HCT116 (cell line): ENCODE measurements around the gene RGS6. TPM values are rescaled to one million over a fixed set of nuclear protein-coding genes. Genes with fewer than 3 reads are reported as not detected.

Experiments used
- ATAC-seq: fragments of 200-7000 bp; cut with Tn5 transposase; 2 replicates; pipeline ENCODE4 v1.9.1; 2020; ENCODE audit warnings: mild to moderate bottlenecking, moderate library complexity
- BruUV-seq: library from RNA; stranded (reverse); fragments of 400-500 nt; replicated peaks from 2 replicates; lab custom pipeline; 2021; lab: Mats Ljungman, UMichigan
- CTCF ChIA-PET: fragments of 300-600 bp; sonication (Branson Sonifier 250); formaldehyde crosslinking; loops from one replicate; lab custom pipeline; 2021; ENCODE audit warnings: antibody characterized with exemption; lab: Charles Lee
- POLR2A ChIA-PET: fragments of 300-600, 350-600 bp; sonication (Branson Sonifier 250); formaldehyde crosslinking; loops from one replicate; lab custom pipeline; 2021; ENCODE audit warnings: antibody characterized with exemption; lab: Charles Lee
- RAD21 ChIA-PET, 2 experiments: fragments of 300-600 bp; sonication (Branson Sonifier 250); formaldehyde crosslinking; loops; one replicate each; lab custom pipeline; 2023; ENCODE audit warnings: low total read pairs in 2 of 2; ENCODE audit not compliant: uncharacterized antibody in 2 of 2, unreplicated experiment in 2 of 2, low non-redundant PET in 1 of 2; lab: Charles Lee
- DNase-seq: peaks from one replicate; pipeline ENCODE4 v3.0.0-alpha.2; 2010; ENCODE audit warnings: low read depth, low spot score
- H2AFZ ChIP-seq: fragments of 200-600 bp; shearing (Covaris generic), sonication (generic); 2 replicates; pipeline ENCODE4 v1.6.1; 2017; ENCODE audit warnings: low read depth, mixed run types, mixed read lengths, antibody characterized with exemption, low read length; ENCODE audit not compliant: poor library complexity, severe bottlenecking
- H3K27ac ChIP-seq: 2 replicates; pipeline ENCODE4 v1.5.1; 2012; ENCODE audit warnings: low read depth, low read length
- H3K27me3 ChIP-seq: fragments of 200-600 bp; sonication (generic); 2 replicates; pipeline ENCODE4 v1.6.1; 2016; ENCODE audit warnings: mixed run types, low read length, mixed read lengths; ENCODE audit not compliant: insufficient read depth
- H3K36me3 ChIP-seq, 2 experiments: fragments of 200-500 bp in 1 of 2; fragments of 200-600 bp in 1 of 2; sonication (Bioruptor generic) in 1 of 2; sonication (generic) in 1 of 2; 2 replicates each; pipeline versions ENCODE4 v1.5.1 to v1.6.1; 2014 to 2016; ENCODE audit warnings: low read length in 2 of 2, inconsistent platforms in 1 of 2, mixed read lengths in 1 of 2, mixed run types in 1 of 2; ENCODE audit not compliant: insufficient read depth in 2 of 2, control insufficient read depth in 1 of 2
- H3K4me1 ChIP-seq, 2 experiments: fragments of 200-600 bp in 1 of 2; sonication (generic) in 1 of 2; 2 replicates each; pipeline versions ENCODE4 v1.5.1 to v1.6.1; 2012 to 2017; ENCODE audit warnings: low read length in 2 of 2, inconsistent platforms in 1 of 2, mild to moderate bottlenecking in 1 of 2, mixed read lengths in 1 of 2, mixed run types in 1 of 2, moderate library complexity in 1 of 2; ENCODE audit not compliant: insufficient read depth in 2 of 2, control insufficient read depth in 1 of 2
- H3K4me2 ChIP-seq: fragments of 200-600 bp; sonication (generic); 2 replicates; pipeline ENCODE4 v1.6.1; 2017; ENCODE audit warnings: mixed run types, low read length, mixed read lengths
- H3K4me3 ChIP-seq, 2 experiments: fragments of 200-600 bp in 1 of 2; sonication (generic) in 1 of 2; replicated peaks in 1 of 2; 2 replicates each; pipeline ENCODE4 v1.5.1; 2011 to 2016; ENCODE audit warnings: low read length in 2 of 2, control low read depth in 1 of 2, low read depth in 1 of 2, mild to moderate bottlenecking in 1 of 2, mixed read lengths in 1 of 2, mixed run types in 1 of 2
- H3K79me2 ChIP-seq: fragments of 200-600 bp; sonication (generic); 2 replicates; pipeline ENCODE4 v1.6.1; 2017; ENCODE audit warnings: mild to moderate bottlenecking, mixed run types, low read length, moderate library complexity, mixed read lengths; ENCODE audit not compliant: insufficient read depth
- H3K9ac ChIP-seq: fragments of 200-600 bp; sonication (generic); 2 replicates; pipeline ENCODE4 v1.6.1; 2016; ENCODE audit warnings: low read length, mixed read lengths
- H3K9me2 ChIP-seq: fragments of 200-600 bp; sonication (generic), shearing (Covaris generic); 2 replicates; pipeline ENCODE4 v1.6.1; 2017; ENCODE audit warnings: mixed run types, mild to moderate bottlenecking, moderate library complexity; ENCODE audit not compliant: insufficient read depth
- H3K9me3 ChIP-seq, 2 experiments: fragments of 200-500 bp in 1 of 2; fragments of 200-600 bp in 1 of 2; sonication (Bioruptor generic) in 1 of 2; sonication (generic) in 1 of 2; 2 replicates each; pipeline ENCODE4 v1.6.1; 2014 to 2017; ENCODE audit warnings: low read length in 2 of 2, mixed read lengths in 2 of 2, inconsistent platforms in 1 of 2, low read depth in 1 of 2, mild to moderate bottlenecking in 1 of 2, mixed run types in 1 of 2, moderate library complexity in 1 of 2; ENCODE audit not compliant: control insufficient read depth in 1 of 2, insufficient read depth in 1 of 2
- H4K20me1 ChIP-seq: fragments of 200-600 bp; sonication (generic), shearing (Covaris generic); 2 replicates; pipeline ENCODE4 v1.6.1; 2017; ENCODE audit warnings: mixed run types, mild to moderate bottlenecking, moderate library complexity; ENCODE audit not compliant: insufficient read depth
- ATF3 ChIP-seq: IDR thresholded peaks from 2 replicates; pipeline ENCODE4 v1.6.1; 2012
- CTCF ChIP-seq, 3 experiments: fragments of 200-600 bp in 1 of 3; sonication (generic) in 1 of 3; IDR thresholded peaks in 2 of 3; conservative IDR thresholded peaks in 1 of 3; 2 replicates each; pipeline ENCODE4 v1.5.1; 2012 to 2017; ENCODE audit warnings: low read depth in 2 of 3, low read length in 2 of 3, antibody characterized with exemption in 1 of 3, borderline replicate concordance in 1 of 3, control low read depth in 1 of 3, mild to moderate bottlenecking in 1 of 3, mixed read lengths in 1 of 3, mixed run types in 1 of 3, moderate library complexity in 1 of 3; ENCODE audit not compliant: insufficient read depth in 1 of 3
- ELF1 ChIP-seq: IDR thresholded peaks from 2 replicates; pipeline ENCODE4 v1.6.1; 2012; ENCODE audit warnings: low read depth, borderline replicate concordance
- EZH2 ChIP-seq: fragments of 200-600 bp; sonication (generic); IDR thresholded peaks from 2 replicates; pipeline ENCODE4 v1.6.1; 2017; ENCODE audit warnings: antibody characterized with exemption, mixed run types
- FOSL1 ChIP-seq: IDR thresholded peaks from 2 replicates; pipeline ENCODE4 v1.6.1; 2012; ENCODE audit warnings: low read depth
- JUND ChIP-seq: IDR thresholded peaks from 2 replicates; pipeline ENCODE4 v1.6.1; 2012
- MAX ChIP-seq: IDR thresholded peaks from 2 replicates; pipeline ENCODE4 v1.6.1; 2012
- SIN3A ChIP-seq: IDR thresholded peaks from 2 replicates; pipeline ENCODE4 v1.6.1; 2012; ENCODE audit warnings: low read depth
- TCF7L2 ChIP-seq: IDR thresholded peaks from 2 replicates; pipeline ENCODE4 v1.7.0; 2011; ENCODE audit warnings: borderline replicate concordance, inconsistent platforms; ENCODE audit not compliant: insufficient read depth, insufficient read length; ENCODE audit errors: extremely low read depth
- YY1 ChIP-seq: IDR thresholded peaks from 2 replicates; pipeline ENCODE4 v1.6.1; 2011; ENCODE audit warnings: low read length, low read depth, moderate library complexity, mild to moderate bottlenecking; ENCODE audit not compliant: insufficient replicate concordance; ENCODE audit errors: extremely low read depth
- ZNF274 ChIP-seq: fragments of 200-500 bp; sonication (Bioruptor generic); IDR thresholded peaks from 2 replicates; pipeline ENCODE4 v1.6.1; 2014; ENCODE audit warnings: mild to moderate bottlenecking, low read depth, low read length, inconsistent platforms
- intact Hi-C: fragments of 100-400 bp; cut with micrococcal nuclease; formaldehyde crosslinking; loops from 2 replicates; pipeline ENCODE4 v1.10.0; 2022
- total RNA-seq: library from RNA; stranded (reverse); gene quantifications from one replicate; pipeline ENCODE4 v1.2.1, GENCODE V29; 2021; ENCODE audit not compliant: unreplicated experiment
- TF ChIP-seq, protein P1 (sequence below): IDR thresholded peaks from 2 replicates; pipeline ENCODE4 v1.6.1; 2011; ENCODE audit warnings: mild to moderate bottlenecking, low read length, moderate library complexity; ENCODE audit not compliant: insufficient replicate concordance; ENCODE audit errors: extremely low read depth

RGS6 gene
- total RNA-seq, 1 experiment from 2014 or later: 4.7 TPM

- no peak overlapping the region for H2AFZ ChIP-seq
- H3K4me1 ChIP-seq: peaks cover 0 to 7% of the 10 kb centered on the region in 2 experiments; a peak in 2 of 4 replicates
- ChIA-PET RAD21 (no interaction called here), POLR2A (no interaction called here), CTCF (no interaction called here)
- BruUV-seq: no TSS peak
- DNase-seq (peak; percentile 3), ATAC-seq (peak; percentile 50)
- H3K27ac ChIP-seq: no peak overlapping the region
- no peak overlapping the region for H3K9ac ChIP-seq
- H3K27me3 ChIP-seq: no peaks in the 10 kb centered on the region
- no peak overlapping the region for H3K4me3 ChIP-seq
- no peaks in the 10 kb centered on the region for H3K9me3 ChIP-seq
- no peak for TF ChIP-seq ATF3
- TF ChIP-seq, protein P1, sequence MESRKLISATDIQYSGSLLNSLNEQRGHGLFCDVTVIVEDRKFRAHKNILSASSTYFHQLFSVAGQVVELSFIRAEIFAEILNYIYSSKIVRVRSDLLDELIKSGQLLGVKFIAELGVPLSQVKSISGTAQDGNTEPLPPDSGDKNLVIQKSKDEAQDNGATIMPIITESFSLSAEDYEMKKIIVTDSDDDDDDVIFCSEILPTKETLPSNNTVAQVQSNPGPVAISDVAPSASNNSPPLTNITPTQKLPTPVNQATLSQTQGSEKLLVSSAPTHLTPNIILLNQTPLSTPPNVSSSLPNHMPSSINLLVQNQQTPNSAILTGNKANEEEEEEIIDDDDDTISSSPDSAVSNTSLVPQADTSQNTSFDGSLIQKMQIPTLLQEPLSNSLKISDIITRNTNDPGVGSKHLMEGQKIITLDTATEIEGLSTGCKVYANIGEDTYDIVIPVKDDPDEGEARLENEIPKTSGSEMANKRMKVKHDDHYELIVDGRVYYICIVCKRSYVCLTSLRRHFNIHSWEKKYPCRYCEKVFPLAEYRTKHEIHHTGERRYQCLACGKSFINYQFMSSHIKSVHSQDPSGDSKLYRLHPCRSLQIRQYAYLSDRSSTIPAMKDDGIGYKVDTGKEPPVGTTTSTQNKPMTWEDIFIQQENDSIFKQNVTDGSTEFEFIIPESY: no peak
- no peak for TF ChIP-seq ELF1
- intact Hi-C loops: no loop called here
- no peaks in the 10 kb centered on the region for H4K20me1 ChIP-seq
- H3K36me3 ChIP-seq: no peaks in the 10 kb centered on the region
- H3K9me2 ChIP-seq: no peaks in the 10 kb centered on the region
- no peaks in the 10 kb centered on the region for H3K79me2 ChIP-seq
- H3K4me2 ChIP-seq: no peak overlapping the region
Measured at GRCh38 chr14:72049462-72049861, 117.2 kb downstream of the RGS6 start.

- ChIA-PET CTCF (no interaction called here), RAD21 (no interaction called here), POLR2A (no interaction called here)
- H3K9ac ChIP-seq: no peak overlapping the region
- no peak overlapping the region for H2AFZ ChIP-seq
- H3K27ac ChIP-seq: no peak overlapping the region
- H3K9me3 ChIP-seq: no peaks in the 10 kb centered on the region
- peaks cover 0 to 7% of the 10 kb centered on the region in 2 experiments; a peak in 2 of 4 replicates for H3K4me1 ChIP-seq
- no peaks in the 10 kb centered on the region for H3K27me3 ChIP-seq
- H3K9me2 ChIP-seq: no peaks in the 10 kb centered on the region
- no peaks in the 10 kb centered on the region for H4K20me1 ChIP-seq
- ATAC-seq: no peak
- no TSS peak for BruUV-seq
- no peaks in the 10 kb centered on the region for H3K36me3 ChIP-seq
- H3K79me2 ChIP-seq: no peaks in the 10 kb centered on the region
- H3K4me3 ChIP-seq: no peak overlapping the region
- DNase-seq: no peak
- H3K4me2 ChIP-seq: no peak overlapping the region
- intact Hi-C loops: no loop called here
- no peak for TF ChIP-seq CTCF (IDR thresholded peaks at IDR 0.05 in 2 of 3, conservative IDR thresholded peaks at IDR 0.05 in 1 of 3; ENCODE audit: borderline replicate concordance in 1 of 3, insufficient read depth in 1 of 3, low read depth in 2 of 3, low read length in 2 of 3)
- TF ChIP-seq FOSL1: no peak
- TF ChIP-seq YY1: no peak
- no peak for TF ChIP-seq TCF7L2
- TF ChIP-seq EZH2: no peak
- TF ChIP-seq ZNF274: no peak
- no peak for TF ChIP-seq SIN3A
- TF ChIP-seq JUND: no peak
- TF ChIP-seq ATF3: no peak
- no peak for TF ChIP-seq MAX
- TF ChIP-seq, protein P1: no peak
Measured at GRCh38 chr14:72052356-72052755, 120.1 kb downstream of the RGS6 start.
